DOHH2 (cell line): ENCODE results near the gene PTPRQ.

Experiments
- H3F3A ChIP-seq: fragments of 200-600 bp; sonication (generic), shearing (Covaris generic); 2 replicates; pipeline ENCODE4 v1.6.0; 2016; ENCODE audit warnings: antibody characterized with exemption, mild to moderate bottlenecking; ENCODE audit not compliant: control insufficient read depth, insufficient read depth
- H3K27ac ChIP-seq: fragments of 200-600 bp; sonication (generic); 2 replicates; pipeline ENCODE4 v1.5.1; 2014; ENCODE audit warnings: low read depth, mild to moderate bottlenecking, low read length, moderate library complexity
- H3K27me3 ChIP-seq: fragments of 200-600 bp; sonication (generic); 2 replicates; pipeline ENCODE4 v1.6.1; 2014; ENCODE audit warnings: mild to moderate bottlenecking, low read length, mixed read lengths; ENCODE audit not compliant: control insufficient read depth
- H3K36me3 ChIP-seq: fragments of 200-600 bp; sonication (generic); 2 replicates; pipeline ENCODE4 v1.6.1; 2014; ENCODE audit warnings: mild to moderate bottlenecking, low read length, moderate library complexity, mixed read lengths; ENCODE audit not compliant: control insufficient read depth
- H3K4me1 ChIP-seq: fragments of 200-600 bp; sonication (generic); 2 replicates; pipeline ENCODE4 v1.6.1; 2014; ENCODE audit warnings: mild to moderate bottlenecking, low read length, mixed read lengths; ENCODE audit not compliant: control insufficient read depth
- H3K4me2 ChIP-seq: fragments of 200-600 bp; sonication (generic); 2 replicates; pipeline ENCODE4 v1.6.0; 2014; ENCODE audit warnings: mild to moderate bottlenecking, low read length, moderate library complexity
- H3K4me3 ChIP-seq: fragments of 200-600 bp; sonication (generic); 2 replicates; pipeline ENCODE4 v1.5.1; 2014; ENCODE audit warnings: mild to moderate bottlenecking, low read length, mixed read lengths
- H3K79me2 ChIP-seq: fragments of 200-600 bp; sonication (generic); 2 replicates; pipeline ENCODE4 v1.6.1; 2014; ENCODE audit warnings: mild to moderate bottlenecking, low read length, mixed read lengths; ENCODE audit not compliant: control insufficient read depth
- H3K9me2 ChIP-seq: fragments of 200-600 bp; sonication (generic); replicated peaks from 2 replicates; pipeline ENCODE4 v1.6.1; 2014; ENCODE audit warnings: mild to moderate bottlenecking, low read length, mixed read lengths; ENCODE audit not compliant: control insufficient read depth
- H3K9me3 ChIP-seq: fragments of 200-600 bp; sonication (generic); 2 replicates; pipeline ENCODE4 v1.6.1; 2014; ENCODE audit warnings: antibody characterized with exemption, low read length, mixed read lengths; ENCODE audit not compliant: control insufficient read depth, insufficient read depth
- H4K20me1 ChIP-seq: fragments of 200-600 bp; sonication (generic); 2 replicates; pipeline ENCODE4 v1.6.0; 2014; ENCODE audit warnings: low read depth, mild to moderate bottlenecking, antibody characterized with exemption, low read length, moderate library complexity; ENCODE audit not compliant: control insufficient read depth, insufficient read depth
- EZH2phosphoT487 ChIP-seq: fragments of 200-600 bp; sonication (generic); IDR thresholded peaks from 2 replicates; pipeline ENCODE4 v1.6.1; 2017; ENCODE audit warnings: borderline replicate concordance, mild to moderate bottlenecking, antibody characterized with exemption, low read length, moderate library complexity, mixed read lengths
- TF ChIP-seq, protein P1 (sequence below): fragments of 200-600 bp; sonication (generic); IDR thresholded peaks from one replicate; pipeline ENCODE4 v1.5.1; 2014; ENCODE audit warnings: antibody characterized with exemption, mild to moderate bottlenecking, low read depth, low read length; ENCODE audit not compliant: poor library complexity, severe bottlenecking

The PTPRQ gene, protein sequence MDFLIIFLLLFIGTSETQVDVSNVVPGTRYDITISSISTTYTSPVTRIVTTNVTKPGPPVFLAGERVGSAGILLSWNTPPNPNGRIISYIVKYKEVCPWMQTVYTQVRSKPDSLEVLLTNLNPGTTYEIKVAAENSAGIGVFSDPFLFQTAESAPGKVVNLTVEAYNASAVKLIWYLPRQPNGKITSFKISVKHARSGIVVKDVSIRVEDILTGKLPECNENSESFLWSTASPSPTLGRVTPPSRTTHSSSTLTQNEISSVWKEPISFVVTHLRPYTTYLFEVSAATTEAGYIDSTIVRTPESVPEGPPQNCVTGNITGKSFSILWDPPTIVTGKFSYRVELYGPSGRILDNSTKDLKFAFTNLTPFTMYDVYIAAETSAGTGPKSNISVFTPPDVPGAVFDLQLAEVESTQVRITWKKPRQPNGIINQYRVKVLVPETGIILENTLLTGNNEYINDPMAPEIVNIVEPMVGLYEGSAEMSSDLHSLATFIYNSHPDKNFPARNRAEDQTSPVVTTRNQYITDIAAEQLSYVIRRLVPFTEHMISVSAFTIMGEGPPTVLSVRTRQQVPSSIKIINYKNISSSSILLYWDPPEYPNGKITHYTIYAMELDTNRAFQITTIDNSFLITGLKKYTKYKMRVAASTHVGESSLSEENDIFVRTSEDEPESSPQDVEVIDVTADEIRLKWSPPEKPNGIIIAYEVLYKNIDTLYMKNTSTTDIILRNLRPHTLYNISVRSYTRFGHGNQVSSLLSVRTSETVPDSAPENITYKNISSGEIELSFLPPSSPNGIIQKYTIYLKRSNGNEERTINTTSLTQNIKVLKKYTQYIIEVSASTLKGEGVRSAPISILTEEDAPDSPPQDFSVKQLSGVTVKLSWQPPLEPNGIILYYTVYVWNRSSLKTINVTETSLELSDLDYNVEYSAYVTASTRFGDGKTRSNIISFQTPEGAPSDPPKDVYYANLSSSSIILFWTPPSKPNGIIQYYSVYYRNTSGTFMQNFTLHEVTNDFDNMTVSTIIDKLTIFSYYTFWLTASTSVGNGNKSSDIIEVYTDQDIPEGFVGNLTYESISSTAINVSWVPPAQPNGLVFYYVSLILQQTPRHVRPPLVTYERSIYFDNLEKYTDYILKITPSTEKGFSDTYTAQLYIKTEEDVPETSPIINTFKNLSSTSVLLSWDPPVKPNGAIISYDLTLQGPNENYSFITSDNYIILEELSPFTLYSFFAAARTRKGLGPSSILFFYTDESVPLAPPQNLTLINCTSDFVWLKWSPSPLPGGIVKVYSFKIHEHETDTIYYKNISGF (N-terminal part only)

DNA sequence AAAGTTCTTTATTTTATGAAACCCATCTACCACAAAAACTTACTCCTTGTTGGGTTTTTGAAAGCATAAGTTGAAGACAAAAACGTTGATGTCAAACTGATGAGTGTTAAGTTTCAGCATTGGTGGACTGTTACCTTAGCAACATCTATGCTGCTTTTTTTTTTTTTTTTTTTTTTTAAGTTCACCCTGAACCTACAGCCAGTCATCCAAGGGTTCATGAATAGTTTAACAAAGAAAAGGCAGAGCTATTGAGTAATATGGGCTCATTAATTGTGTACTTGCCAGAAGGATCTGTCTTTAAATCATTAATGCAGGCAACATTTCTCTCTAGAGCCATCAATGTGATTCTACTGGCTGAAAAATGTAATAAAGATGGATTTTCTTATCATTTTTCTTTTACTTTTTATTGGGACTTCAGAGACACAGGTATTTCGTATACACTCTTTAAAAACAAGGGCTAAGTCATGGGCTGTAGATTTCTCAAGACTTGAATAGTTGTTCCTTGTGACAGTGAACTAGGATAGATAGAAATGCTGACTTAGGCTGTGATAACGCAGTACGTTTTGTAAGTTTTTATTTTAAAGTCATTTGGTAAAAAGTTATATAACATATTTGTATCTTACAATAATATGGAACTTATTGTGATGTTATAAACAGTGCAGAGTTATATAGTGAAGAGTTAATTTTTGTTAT, at the start of gene PTPRQ:
Gene PTPRQ (plus strand): TSS at position 262 of the 693 bp plus-strand sequence. CDS start 111 bp downstream, at position 373.
- no peaks in the 10 kb centered on the region for H3F3A ChIP-seq
- no peak within 1 kb of the TSS for H3K27ac ChIP-seq
- H3K9me3 ChIP-seq = no peaks in the 10 kb centered on the region
- no peaks in the 10 kb centered on the region for H3K36me3 ChIP-seq
- H3K4me1 ChIP-seq = no peaks in the 10 kb centered on the region
- H4K20me1 ChIP-seq = no peaks in the 10 kb centered on the region
- no peaks in the 10 kb centered on the region for H3K9me2 ChIP-seq
- no peak within 1 kb of the TSS for H3K4me3 ChIP-seq
- H3K79me2 ChIP-seq = no peaks in the 10 kb centered on the region
- no peaks in the 10 kb centered on the region for H3K27me3 ChIP-seq
- TF ChIP-seq EZH2phosphoT487 = no peak
- TF ChIP-seq, protein P1, sequence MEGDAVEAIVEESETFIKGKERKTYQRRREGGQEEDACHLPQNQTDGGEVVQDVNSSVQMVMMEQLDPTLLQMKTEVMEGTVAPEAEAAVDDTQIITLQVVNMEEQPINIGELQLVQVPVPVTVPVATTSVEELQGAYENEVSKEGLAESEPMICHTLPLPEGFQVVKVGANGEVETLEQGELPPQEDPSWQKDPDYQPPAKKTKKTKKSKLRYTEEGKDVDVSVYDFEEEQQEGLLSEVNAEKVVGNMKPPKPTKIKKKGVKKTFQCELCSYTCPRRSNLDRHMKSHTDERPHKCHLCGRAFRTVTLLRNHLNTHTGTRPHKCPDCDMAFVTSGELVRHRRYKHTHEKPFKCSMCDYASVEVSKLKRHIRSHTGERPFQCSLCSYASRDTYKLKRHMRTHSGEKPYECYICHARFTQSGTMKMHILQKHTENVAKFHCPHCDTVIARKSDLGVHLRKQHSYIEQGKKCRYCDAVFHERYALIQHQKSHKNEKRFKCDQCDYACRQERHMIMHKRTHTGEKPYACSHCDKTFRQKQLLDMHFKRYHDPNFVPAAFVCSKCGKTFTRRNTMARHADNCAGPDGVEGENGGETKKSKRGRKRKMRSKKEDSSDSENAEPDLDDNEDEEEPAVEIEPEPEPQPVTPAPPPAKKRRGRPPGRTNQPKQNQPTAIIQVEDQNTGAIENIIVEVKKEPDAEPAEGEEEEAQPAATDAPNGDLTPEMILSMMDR = no peak
- no peak within 1 kb of the TSS for H3K4me2 ChIP-seq

DNA sequence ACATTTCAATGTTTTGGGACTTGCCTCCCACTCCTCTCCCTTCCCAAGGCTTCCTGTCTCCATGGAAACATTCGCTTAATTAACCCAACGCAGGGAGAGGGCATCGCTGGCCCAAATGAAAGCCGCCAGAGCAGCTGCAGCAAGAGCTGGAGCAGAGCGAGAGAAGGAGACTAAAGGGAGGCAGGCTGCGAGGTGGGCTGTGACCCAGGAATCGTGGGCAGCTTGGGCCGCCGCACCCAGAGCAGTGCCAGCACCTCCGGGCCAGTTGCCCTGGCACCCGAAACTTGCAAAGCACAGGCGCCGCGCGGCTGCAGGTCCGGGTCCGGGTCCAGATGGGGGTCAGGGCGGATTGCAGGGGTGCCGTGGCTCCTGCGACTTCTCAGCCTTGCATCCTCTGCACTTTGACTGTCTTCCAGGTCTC, 43.5 kb upstream of the PTPRQ start:
- Histone ChIP-seq H3K4me1 (no peaks in the 10 kb centered on the region), H3K9me3 (no peaks in the 10 kb centered on the region), H3F3A (no peaks in the 10 kb centered on the region), H3K79me2 (no peaks in the 10 kb centered on the region), H4K20me1 (no peaks in the 10 kb centered on the region), H3K27me3 (0 out of 2 replicates have a peak, but pooled peaks cover 3% of the 10 kb centered on the region), H3K27ac (no peak overlapping the region), H3K9me2 (no peaks in the 10 kb centered on the region), H3K36me3 (no peaks in the 10 kb centered on the region), H3K4me3 (no peak overlapping the region), H3K4me2 (no peak overlapping the region)
- TF ChIP-seq, protein P1 = no peak
- TF ChIP-seq EZH2phosphoT487 = no peak

DNA sequence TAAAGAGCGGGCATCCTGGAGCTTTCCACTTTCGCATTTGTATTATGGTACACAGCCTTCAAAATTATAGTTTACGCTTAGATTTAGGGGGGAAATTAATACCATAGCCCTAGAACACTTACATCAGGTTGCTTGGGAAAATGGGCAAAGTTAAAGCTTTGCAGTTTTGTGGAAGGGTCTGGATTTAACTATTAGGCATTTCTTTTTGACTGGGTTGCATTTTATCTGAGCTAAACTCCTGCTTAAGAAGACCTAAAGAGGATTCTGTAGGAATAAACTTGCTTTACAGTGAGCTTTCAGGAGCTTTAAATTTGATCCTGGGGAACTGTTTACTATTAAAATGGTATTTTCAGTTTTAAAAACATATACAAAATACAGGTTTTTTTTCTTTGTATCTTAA, 42.8 kb upstream of the PTPRQ start:
- Histone ChIP-seq H3K9me2 (no peaks in the 10 kb centered on the region), H3K9me3 (no peaks in the 10 kb centered on the region), H3K27me3 (0 out of 2 replicates have a peak, but pooled peaks cover 3% of the 10 kb centered on the region), H3K27ac (no peak overlapping the region), H3K4me2 (no peak overlapping the region), H3K36me3 (no peaks in the 10 kb centered on the region), H4K20me1 (no peaks in the 10 kb centered on the region), H3K4me3 (no peak overlapping the region), H3K79me2 (no peaks in the 10 kb centered on the region), H3F3A (no peaks in the 10 kb centered on the region), H3K4me1 (no peaks in the 10 kb centered on the region)
- TF ChIP-seq EZH2phosphoT487 = no peak
- TF ChIP-seq, protein P1 = no peak
